Globus pallidus (tissue), 1 donor: ENCODE results near the gene ZBTB48.

Experiments
- DNase-seq: peaks from one replicate; pipeline ENCODE4 v3.0.0-alpha.2; 2015; ENCODE audit warnings: low spot score

ZBTB48 gene

GRCh38 chr1:6572653-6573383, 7.0 kb upstream of the ZBTB48 start:
- no peak for DNase-seq

- DNase-seq: no peak
Measured at GRCh38 chr1:6574025-6574620, 5.7 kb upstream of the ZBTB48 start.

GRCh38 chr1:6574818-6575217, 5.0 kb upstream of the ZBTB48 start:
- no peak for DNase-seq

GRCh38 chr1:6577831-6578525, 1.8 kb upstream of the ZBTB48 start:
- no peak for DNase-seq

GRCh38 chr1:6578624-6579373, 995 bp upstream of the ZBTB48 start:
- no peak for DNase-seq

- DNase-seq: no peak
Measured at GRCh38 chr1:6580119-6580592, 362 bp downstream of the ZBTB48 start.

- DNase-seq: no peak
Measured at GRCh38 chr1:6580593-6581409, 1.0 kb downstream of the ZBTB48 start.

GRCh38 chr1:6581561-6582305, 1.9 kb downstream of the ZBTB48 start:
- no peak for DNase-seq

- no peak for DNase-seq
Measured at GRCh38 chr1:6582370-6582769, 2.6 kb downstream of the ZBTB48 start.

- DNase-seq: no peak
Measured at GRCh38 chr1:6584126-6585080, 4.6 kb downstream of the ZBTB48 start.

- no peak for DNase-seq
Measured at GRCh38 chr1:6585081-6585722, 5.4 kb downstream of the ZBTB48 start.

GRCh38 chr1:6585841-6586240, 6.0 kb downstream of the ZBTB48 start:
- DNase-seq: no peak

GRCh38 chr1:6586404-6586816, 6.6 kb downstream of the ZBTB48 start:
- DNase-seq: no peak

- DNase-seq: peak; percentile 83
Measured at GRCh38 chr1:6587261-6588005, 7.6 kb downstream of the ZBTB48 start.

GRCh38 chr1:6588128-6588892, 8.5 kb downstream of the ZBTB48 start:
- DNase-seq: no peak

GRCh38 chr1:6588893-6589520, 9.2 kb downstream of the ZBTB48 start:
- no peak for DNase-seq

- DNase-seq: no peak
Measured at GRCh38 chr1:6590046-6590445, 10.3 kb downstream of the ZBTB48 start.
